AG04449 (cell line): ENCODE measurements around the gene PCSK2.

Experiments used
- CTCF ChIA-PET: fragments of 350-600 bp; formaldehyde crosslinking; extraction: SDS; loops from one replicate; lab custom pipeline; 2021; ENCODE audit warnings: antibody characterized with exemption; lab: Yijun Ruan, JAX
- POLR2A ChIA-PET: fragments of 400-600, 350-600 bp; formaldehyde crosslinking; extraction: SDS; loops from one replicate; lab custom pipeline; 2020; ENCODE audit warnings: antibody characterized with exemption, inconsistent platforms; lab: Yijun Ruan, JAX
- DNase-seq: peaks from one replicate; pipeline ENCODE4 v3.0.0-alpha.2; 2010; ENCODE audit warnings: low read depth, low spot score
- H3K4me3 ChIP-seq: 2 replicates; pipeline ENCODE4 v1.5.1; 2011; ENCODE audit warnings: low read depth, mild to moderate bottlenecking, control low read depth, low read length
- CTCF ChIP-seq: IDR thresholded peaks from one replicate; pipeline ENCODE4 v1.5.1; 2011; ENCODE audit warnings: mild to moderate bottlenecking, moderate library complexity, low read length, control low read depth, inconsistent platforms; ENCODE audit not compliant: insufficient read depth; ENCODE audit errors: missing control alignments

PCSK2 gene

GRCh38 chr20:17372806-17373440, 146.1 kb downstream of the PCSK2 start:
- H3K4me3 ChIP-seq = no peak overlapping the region
- no peak for DNase-seq
- CTCF ChIA-PET = interaction anchor here (1.0 kb wide), 1 partner anchor 59 kb away, joined by 3 read pairs; no protein-coding TSS in a partner anchor
- TF ChIP-seq CTCF = no peak
- POLR2A ChIA-PET = no interaction called here

GRCh38 chr20:17374086-17374485, 147.2 kb downstream of the PCSK2 start:
- ChIA-PET CTCF (no interaction called here), POLR2A (no interaction called here)
- DNase-seq = no peak
- H3K4me3 ChIP-seq = no peak overlapping the region
- TF ChIP-seq CTCF = no peak

GRCh38 chr20:17376031-17376430, 149.2 kb downstream of the PCSK2 start:
- POLR2A ChIA-PET = no interaction called here
- no peak for TF ChIP-seq CTCF
- no peak overlapping the region for H3K4me3 ChIP-seq
- no peak for DNase-seq
- CTCF ChIA-PET = no interaction called here

- ChIA-PET CTCF (no interaction called here), POLR2A (no interaction called here)
- no peak overlapping the region for H3K4me3 ChIP-seq
- TF ChIP-seq CTCF = no peak
- no peak for DNase-seq
Measured at GRCh38 chr20:17377231-17377630, 150.4 kb downstream of the PCSK2 start.

- no peak for DNase-seq
- ChIA-PET CTCF (no interaction called here), POLR2A (no interaction called here)
- TF ChIP-seq CTCF = no peak
- no peak overlapping the region for H3K4me3 ChIP-seq
Measured at GRCh38 chr20:17379651-17380050, 152.8 kb downstream of the PCSK2 start.

GRCh38 chr20:17380801-17381200, 154.0 kb downstream of the PCSK2 start:
- H3K4me3 ChIP-seq = no peak overlapping the region
- ChIA-PET POLR2A (no interaction called here), CTCF (no interaction called here)
- TF ChIP-seq CTCF = no peak
- DNase-seq = no peak
